K562 (cell line): ENCODE results near the gene YBEY. TPM values are rescaled to one million over a fixed set of nuclear protein-coding genes. Genes with fewer than 3 reads are reported as not detected.

Experiments
- ATAC-seq: fragments of 200-7000 bp; cut with Tn5 transposase; 3 replicates; pipeline ENCODE4 v1.9.1; 2020; ENCODE audit warnings: moderate library complexity
- BruUV-seq: library from RNA; stranded (reverse); fragments of 400-500 nt; replicated peaks from 2 replicates; lab custom pipeline; 2021; lab: Mats Ljungman, UMichigan
- CTCF ChIA-PET: fragments of 300-600 bp; formaldehyde crosslinking; extraction: SDS; loops from one replicate; lab custom pipeline; 2021; ENCODE audit warnings: low intra/inter-chr PET ratio; lab: Yijun Ruan, JAX
- POLR2A ChIA-PET: fragments of 300-600, 350-650 bp; sonication (Branson Sonifier 250); formaldehyde crosslinking; extraction: SDS; loops from one replicate; lab custom pipeline; 2021; ENCODE audit warnings: antibody characterized with exemption, inconsistent platforms; lab: Yijun Ruan, JAX
- DNase-seq, 4 experiments: peaks; one replicate each; pipeline versions ENCODE4 v3.0.0 to v3.0.0-alpha.2; 2011 to 2018; ENCODE audit warnings: low spot score in 3 of 4, mixed read lengths in 3 of 4; ENCODE audit errors: extremely low read depth in 1 of 4
- FAIRE-seq: peaks from 2 replicates; lab custom pipeline; 2011; peaks lifted over from hg19 to GRCh38; lab: Jason Lieb, UNC
- H2AFZ ChIP-seq: 2 replicates; pipeline ENCODE4 v1.6.0; 2011; ENCODE audit warnings: low read depth, low read length, control low read depth, inconsistent platforms
- H3K27ac ChIP-seq: fragments of 200-600 bp; 3 replicates; pipeline ENCODE4 v1.8.0; 2011; ENCODE audit warnings: low read depth, mild to moderate bottlenecking, control low read depth, inconsistent platforms, low read length, moderate library complexity, mixed read lengths; ENCODE audit errors: extremely low read depth
- H3K27me3 ChIP-seq, 2 experiments: fragments of 300-600 bp in 1 of 2; 2 replicates in 1 of 2; 3 replicates in 1 of 2; pipeline versions ENCODE4 v1.6.0 to v1.8.0; 2011; ENCODE audit warnings: inconsistent platforms in 2 of 2, low read length in 2 of 2, mild to moderate bottlenecking in 1 of 2, mixed read lengths in 1 of 2, moderate library complexity in 1 of 2; ENCODE audit not compliant: control insufficient read depth in 2 of 2, insufficient read depth in 2 of 2
- H3K36me3 ChIP-seq: fragments of 300-600 bp; 3 replicates; pipeline ENCODE4 v1.8.0; 2011; ENCODE audit warnings: mild to moderate bottlenecking, low read length, inconsistent platforms; ENCODE audit not compliant: control insufficient read depth, insufficient read depth
- H3K4me1 ChIP-seq, 2 experiments: fragments of 200-600 bp in 1 of 2; replicated peaks in 1 of 2; 2 replicates in 1 of 2; 3 replicates in 1 of 2; pipeline versions ENCODE4 v1.5.1 to v1.8.0; 2011; ENCODE audit warnings: inconsistent platforms in 2 of 2, low read length in 2 of 2, mild to moderate bottlenecking in 1 of 2, mixed read lengths in 1 of 2, moderate library complexity in 1 of 2; ENCODE audit not compliant: control insufficient read depth in 2 of 2, insufficient read depth in 2 of 2
- H3K4me2 ChIP-seq: 2 replicates; pipeline ENCODE4 v1.6.1; 2011; ENCODE audit warnings: low read length, control low read depth, inconsistent platforms, mixed read lengths; ENCODE audit not compliant: insufficient read depth
- H3K4me3 ChIP-seq: fragments of 200-600 bp; sonication (generic), shearing (Covaris generic); 2 replicates; pipeline ENCODE4 v1.5.1; 2016; ENCODE audit warnings: control low read depth, inconsistent platforms
- H3K79me2 ChIP-seq: fragments of 200-600 bp; 3 replicates; pipeline ENCODE4 v1.8.0; 2011; ENCODE audit warnings: low read length, inconsistent platforms; ENCODE audit not compliant: control insufficient read depth, insufficient read depth
- H3K9ac ChIP-seq, 2 experiments: 2 replicates each; pipeline versions ENCODE4 v1.6.0 to v1.6.1; 2011; ENCODE audit warnings: low read depth in 2 of 2, low read length in 2 of 2, control low read depth in 1 of 2, inconsistent platforms in 1 of 2, mild to moderate bottlenecking in 1 of 2, mixed read lengths in 1 of 2; ENCODE audit not compliant: insufficient read depth in 1 of 2
- H3K9me1 ChIP-seq: one replicate; pipeline ENCODE4 v1.6.0; 2011; ENCODE audit warnings: inconsistent platforms, mild to moderate bottlenecking, low read length, moderate library complexity; ENCODE audit not compliant: control insufficient read depth, insufficient read depth
- H3K9me3 ChIP-seq: replicated peaks from 2 replicates; pipeline ENCODE4 v1.5.1; 2011; ENCODE audit warnings: low read depth, low read length, inconsistent platforms; ENCODE audit not compliant: control insufficient read depth, insufficient read depth
- H4K20me1 ChIP-seq: replicated peaks from 2 replicates; pipeline ENCODE4 v1.6.1; 2011; ENCODE audit warnings: low read length, inconsistent platforms, mixed read lengths; ENCODE audit not compliant: control insufficient read depth, insufficient read depth
- CCAR2 ChIP-seq: fragments of 200-400 bp; formaldehyde crosslinking; IDR thresholded peaks from 2 replicates; pipeline ENCODE4 v1.6.1; 2017; ENCODE audit warnings: mild to moderate bottlenecking, low read depth, low read length
- HEY1 ChIP-seq: fragments of 250-450 bp; sonication (Bioruptor Pico); IDR thresholded peaks from 2 replicates; pipeline ENCODE4 v1.5.0; 2020; ENCODE audit warnings: mild to moderate bottlenecking, moderate library complexity, borderline replicate concordance
- NR2C1 ChIP-seq, 2 experiments: fragments of 450-650 bp; IDR thresholded peaks; 2 replicates each; pipeline ENCODE4 v1.6.1; 2017; ENCODE audit warnings: mild to moderate bottlenecking in 2 of 2, antibody characterized with exemption in 1 of 2, inconsistent platforms in 1 of 2, missing compliant biosample characterization in 1 of 2, missing genetic modification characterization in 1 of 2
- NR4A1 ChIP-seq, 2 experiments: fragments of 250-450 bp in 1 of 2; fragments of 450-650 bp in 1 of 2; sonication (Bioruptor Pico) in 1 of 2; IDR thresholded peaks; 2 replicates each; pipeline versions ENCODE4 v1.4.0 to v1.6.1; 2016 to 2020; ENCODE audit warnings: mild to moderate bottlenecking in 2 of 2, missing compliant biosample characterization in 1 of 2, missing genetic modification characterization in 1 of 2, moderate library complexity in 1 of 2
- SOX6 ChIP-seq: fragments of 450-650 bp; IDR thresholded peaks from 2 replicates; pipeline ENCODE4 v1.6.1; 2014; ENCODE audit warnings: mild to moderate bottlenecking
- ZNF282 ChIP-seq: sonication (generic); formaldehyde crosslinking; IDR thresholded peaks from 2 replicates; pipeline ENCODE4 v1.8.1; 2023; ENCODE audit warnings: missing genetic modification reagents
- WGBS: fragments of 100-300 bp; shearing (Covaris generic); methylation state at CpG from one replicate; pipeline ENCODE4 v1.1.6; 2016; ENCODE audit warnings: low coverage, mixed read lengths; ENCODE audit not compliant: insufficient coverage; ENCODE audit errors: missing lambda C conversion rate; 5-methylcytosine and 5-hydroxymethylcytosine counted together
- in situ Hi-C: fragments of 300-500 bp; cut with MboI; formaldehyde crosslinking; loops from 4 replicates; pipeline ENCODE4 v1.15.0; 2018; ENCODE audit warnings: inconsistent platforms, mixed read lengths
- intact Hi-C: fragments of 100-400 bp; cut with micrococcal nuclease; formaldehyde crosslinking; loops from 2 replicates; pipeline ENCODE4 v1.14.2; 2022
- polyA plus RNA-seq, 8 experiments: library from polyadenylated mRNA; depleted of rRNA in 4 of 8; stranded (reverse) in 5 of 8; unstranded in 3 of 8; fragments of >200 nt; fragmentation: Nextera tagmentation in 2 of 8; fragmentation: Illumina TruSeq in 1 of 8; extraction: Ambion mirVana in 2 of 8; extraction: Trizol in 1 of 8; gene quantifications; 2 replicates each; pipeline versions ENCODE4 v1.2.1 to v1.2.3, GENCODE V29; 2011 to 2014; ENCODE audit warnings: inconsistent platforms in 1 of 8, missing spikeins in 1 of 8
- total RNA-seq, 7 experiments: library from RNA; depleted of rRNA in 6 of 7; stranded (reverse); fragments of >200 nt in 6 of 7; fragmentation: Illumina TruSeq in 2 of 7; extraction: Trizol in 2 of 7; gene quantifications; 2 replicates each; pipeline versions ENCODE4 v1.2.1 to v1.2.3, GENCODE V29; 2011 to 2021; ENCODE audit warnings: low replicate concordance in 1 of 7
- TF ChIP-seq, protein P1 (sequence below): IDR thresholded peaks from 2 replicates; pipeline ENCODE4 v1.6.1; 2014; ENCODE audit warnings: antibody characterized with exemption
- TF ChIP-seq, protein P2 (sequence below): fragments of 450-650 bp; formaldehyde crosslinking; conservative IDR thresholded peaks from 2 replicates; pipeline ENCODE4 v1.4.0; 2022; ENCODE audit warnings: mild to moderate bottlenecking, missing genetic modification characterization
- TF ChIP-seq, protein P3 (sequence below): fragments of 450-650 bp; IDR thresholded peaks from one replicate; pipeline ENCODE4 v1.6.1; 2018; ENCODE audit warnings: mild to moderate bottlenecking, moderate library complexity; ENCODE audit not compliant: partially characterized antibody

YBEY gene
- total and polyA plus RNA-seq, 9 of the 15 experiments (the other 6 are each of a cell fraction or from before 2014, with no cell fraction given) = 6.4 to 28.0 (median 12.4) TPM

DNA sequence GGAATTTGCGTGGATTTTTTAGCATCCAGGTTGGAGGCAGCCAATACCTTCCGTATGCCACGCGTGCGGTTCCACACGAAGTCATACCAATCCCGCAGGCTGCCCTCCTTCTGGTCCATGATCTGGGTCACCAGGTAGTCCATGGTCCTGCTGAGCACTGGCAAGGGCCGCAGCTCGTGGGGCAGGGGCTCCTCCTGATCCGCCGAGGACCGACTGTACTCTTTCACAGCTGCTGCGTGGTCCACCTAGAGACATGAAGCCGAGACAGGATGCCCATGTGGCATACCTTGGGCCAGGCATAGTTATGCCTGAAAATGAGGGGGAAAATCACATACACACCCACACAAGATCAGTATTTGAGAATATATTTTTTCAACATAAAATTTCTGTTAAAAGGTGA lies 12.8 kb upstream of the YBEY start:
- Histone ChIP-seq H3K27ac (no peak overlapping the region), H2AFZ (no peak overlapping the region), H3K27me3 (no peaks in the 10 kb centered on the region), H3K9me3 (no peaks in the 10 kb centered on the region), H3K79me2 (0 out of 3 replicates have a peak, but pooled peaks cover 1% of the 10 kb centered on the region), H4K20me1 (no peaks in the 10 kb centered on the region), H3K36me3 (peaks cover 92% of the 10 kb centered on the region), H3K4me1 (no peaks in the 10 kb centered on the region), H3K9ac (0 out of 4 replicates have a peak overlapping the region, but pooled peaks of 1 of the 2 experiments have one; percentile 27), H3K4me2 (no peak overlapping the region), H3K9me1 (peaks cover 4% of the 10 kb centered on the region), H3K4me3 (no peak overlapping the region)
- ChIA-PET POLR2A (no interaction called here), CTCF (no interaction called here)
- ATAC-seq = no peak
- 94% methylated on average over 14 of the region's 14 CpGs for WGBS
- no peak for DNase-seq
- TF ChIP-seq CCAR2 (no peak), ZNF282 (CRISPR knock-in tag) (no peak), HEY1 (no peak), NR4A1 (CRISPR knock-in tag; IDR thresholded peaks at IDR 0.05) (no peak), NR4A1 (tag; IDR thresholded peaks at IDR 0.05) (no peak), NR2C1 (IDR thresholded peaks at IDR 0.05) (no peak), NR2C1 (tag; IDR thresholded peaks at IDR 0.05) (no peak), SOX6 (no peak)
- TF ChIP-seq, protein P1, sequence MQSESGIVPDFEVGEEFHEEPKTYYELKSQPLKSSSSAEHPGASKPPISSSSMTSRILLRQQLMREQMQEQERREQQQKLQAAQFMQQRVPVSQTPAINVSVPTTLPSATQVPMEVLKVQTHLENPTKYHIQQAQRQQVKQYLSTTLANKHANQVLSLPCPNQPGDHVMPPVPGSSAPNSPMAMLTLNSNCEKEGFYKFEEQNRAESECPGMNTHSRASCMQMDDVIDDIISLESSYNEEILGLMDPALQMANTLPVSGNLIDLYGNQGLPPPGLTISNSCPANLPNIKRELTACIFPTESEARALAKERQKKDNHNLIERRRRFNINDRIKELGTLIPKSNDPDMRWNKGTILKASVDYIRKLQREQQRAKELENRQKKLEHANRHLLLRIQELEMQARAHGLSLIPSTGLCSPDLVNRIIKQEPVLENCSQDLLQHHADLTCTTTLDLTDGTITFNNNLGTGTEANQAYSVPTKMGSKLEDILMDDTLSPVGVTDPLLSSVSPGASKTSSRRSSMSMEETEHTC = no peak
- TF ChIP-seq, protein P2, sequence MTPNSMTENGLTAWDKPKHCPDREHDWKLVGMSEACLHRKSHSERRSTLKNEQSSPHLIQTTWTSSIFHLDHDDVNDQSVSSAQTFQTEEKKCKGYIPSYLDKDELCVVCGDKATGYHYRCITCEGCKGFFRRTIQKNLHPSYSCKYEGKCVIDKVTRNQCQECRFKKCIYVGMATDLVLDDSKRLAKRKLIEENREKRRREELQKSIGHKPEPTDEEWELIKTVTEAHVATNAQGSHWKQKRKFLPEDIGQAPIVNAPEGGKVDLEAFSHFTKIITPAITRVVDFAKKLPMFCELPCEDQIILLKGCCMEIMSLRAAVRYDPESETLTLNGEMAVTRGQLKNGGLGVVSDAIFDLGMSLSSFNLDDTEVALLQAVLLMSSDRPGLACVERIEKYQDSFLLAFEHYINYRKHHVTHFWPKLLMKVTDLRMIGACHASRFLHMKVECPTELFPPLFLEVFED (CRISPR knock-in tag) = no peak
- TF ChIP-seq, protein P3, sequence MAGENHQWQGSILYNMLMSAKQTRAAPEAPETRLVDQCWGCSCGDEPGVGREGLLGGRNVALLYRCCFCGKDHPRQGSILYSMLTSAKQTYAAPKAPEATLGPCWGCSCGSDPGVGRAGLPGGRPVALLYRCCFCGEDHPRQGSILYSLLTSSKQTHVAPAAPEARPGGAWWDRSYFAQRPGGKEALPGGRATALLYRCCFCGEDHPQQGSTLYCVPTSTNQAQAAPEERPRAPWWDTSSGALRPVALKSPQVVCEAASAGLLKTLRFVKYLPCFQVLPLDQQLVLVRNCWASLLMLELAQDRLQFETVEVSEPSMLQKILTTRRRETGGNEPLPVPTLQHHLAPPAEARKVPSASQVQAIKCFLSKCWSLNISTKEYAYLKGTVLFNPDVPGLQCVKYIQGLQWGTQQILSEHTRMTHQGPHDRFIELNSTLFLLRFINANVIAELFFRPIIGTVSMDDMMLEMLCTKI = no peak
- no TSS peak for BruUV-seq
- no peak for FAIRE-seq
- intact Hi-C loops (no loop called here), in situ Hi-C loops (no loop called here)
